Activated T-cell treated with anti-CD3 and anti-CD28 coated beads, Interleukin-2, amount 50 U/mL, for 4 hours (primary cell): ENCODE data around the gene CIAO2A. TPM values are rescaled to one million over a fixed set of nuclear protein-coding genes. Genes with fewer than 3 reads are reported as not detected.
A peak's percentile ranks its signal among the peaks of the same experiment; 100 is the strongest.
"Not testable (repeated sequence)": the region's sequence is repeated elsewhere in the genome, so short reads cannot be mapped to it uniquely, and the experiment has no call there.

ENCODE experiments used
- ATAC-seq, 2 donors: fragments of 200-7000 bp; cut with Tn5 transposase; one replicate each; pipeline ENCODE4 v1.10.0; 2021
- DNase-seq: peaks from one replicate; pipeline ENCODE4 v3.0.0-alpha.2; 2020
- H3K27me3 Mint-ChIP-seq: one replicate; pipeline ENCODE4 v1.8.0; 2021; ENCODE audit warnings: low read depth, mixed read lengths
- H3K36me3 Mint-ChIP-seq: one replicate; pipeline ENCODE4 v1.8.0; 2022; ENCODE audit warnings: mixed read lengths; ENCODE audit not compliant: insufficient read depth
- H3K4me1 Mint-ChIP-seq: one replicate; pipeline ENCODE4 v1.8.0; 2021; ENCODE audit warnings: low read depth, mixed read lengths
- H3K4me3 Mint-ChIP-seq: one replicate; pipeline ENCODE4 v1.8.0; 2021; ENCODE audit warnings: mild to moderate bottlenecking, moderate library complexity, mixed read lengths
- H3K9me3 Mint-ChIP-seq: one replicate; pipeline ENCODE4 v1.8.0; 2021; ENCODE audit warnings: mixed read lengths
- total RNA-seq, 3 donors: library from RNA; stranded (reverse); gene quantifications; one replicate each; pipeline ENCODE4 v1.2.1, GENCODE V29; 2021

CIAO2A gene
- total RNA-seq, 3 donors from 2014 or later: 37.5 to 45.4 (median 44.1) TPM

DNA sequence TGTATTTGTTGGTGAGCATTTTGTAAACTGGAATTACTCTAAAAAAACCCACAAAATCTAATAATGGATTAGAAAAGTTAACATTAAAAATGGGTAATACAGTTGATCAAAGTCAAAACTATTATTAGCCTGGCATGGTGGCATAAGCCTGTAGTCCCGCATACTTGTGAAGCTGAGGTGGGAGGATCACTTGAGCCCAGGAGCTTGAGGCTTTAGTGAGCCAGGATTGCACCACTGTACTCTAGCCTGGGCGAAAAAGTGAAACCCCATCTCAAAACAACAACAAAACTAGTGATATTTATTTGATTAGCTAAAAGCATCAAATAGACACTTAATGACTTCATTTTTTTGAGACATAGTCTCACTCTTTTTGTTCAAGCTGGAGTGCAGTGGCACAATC lies 5.7 kb upstream of the CIAO2A start:
- peaks cover 4% of the 10 kb centered on the region for H3K36me3 Mint-ChIP-seq
- DNase-seq (no peak), ATAC-seq (no peak)
- H3K27me3 Mint-ChIP-seq: no peaks in the 10 kb centered on the region
- H3K4me1 Mint-ChIP-seq: peaks cover 63% of the 10 kb centered on the region
- no peaks in the 10 kb centered on the region for H3K9me3 Mint-ChIP-seq
- H3K4me3 Mint-ChIP-seq: no peak overlapping the region

DNA sequence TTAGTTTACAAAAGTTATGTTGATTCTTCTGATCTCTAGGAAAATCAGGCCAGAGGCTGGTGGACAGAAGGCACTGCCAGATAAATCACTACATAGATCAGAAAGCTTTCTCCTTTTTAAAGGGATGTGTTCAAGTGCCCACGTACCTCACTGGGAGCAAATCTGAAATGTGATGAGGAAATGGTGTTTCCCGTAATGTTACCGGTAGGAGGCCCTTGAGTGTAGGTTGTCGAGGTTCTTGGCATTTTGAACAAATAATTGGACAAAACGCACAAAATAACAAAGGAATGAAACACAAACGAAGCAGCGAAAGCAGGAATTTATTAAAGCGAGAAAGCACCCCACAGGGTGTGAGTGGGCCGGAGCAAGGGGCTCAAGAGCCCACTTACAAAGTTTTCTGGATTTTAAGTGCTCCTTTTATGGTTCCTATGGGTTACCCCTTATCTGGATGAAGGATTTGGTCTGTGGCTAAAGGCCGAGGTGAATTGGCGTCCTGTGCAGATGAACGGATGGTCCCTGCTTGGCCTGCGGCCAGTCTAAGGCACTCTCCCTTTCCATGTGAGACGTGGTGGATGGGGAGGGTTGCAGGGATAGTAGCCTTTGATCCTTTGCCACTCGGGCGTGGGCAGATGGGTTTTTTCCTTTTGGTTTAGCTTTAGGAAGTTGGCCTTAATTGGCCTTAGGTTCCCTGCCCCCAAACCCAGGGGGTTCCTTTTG lies 3.2 kb upstream of the CIAO2A start:
- no peak for DNase-seq
- Mint-ChIP-seq H3K27me3 (no peaks in the 10 kb centered on the region), H3K4me1 (peaks cover 70% of the 10 kb centered on the region), H3K9me3 (no peaks in the 10 kb centered on the region), H3K4me3 (peak overlapping the region; percentile 96), H3K36me3 (peaks cover 1% of the 10 kb centered on the region)
- no peak for ATAC-seq

DNA sequence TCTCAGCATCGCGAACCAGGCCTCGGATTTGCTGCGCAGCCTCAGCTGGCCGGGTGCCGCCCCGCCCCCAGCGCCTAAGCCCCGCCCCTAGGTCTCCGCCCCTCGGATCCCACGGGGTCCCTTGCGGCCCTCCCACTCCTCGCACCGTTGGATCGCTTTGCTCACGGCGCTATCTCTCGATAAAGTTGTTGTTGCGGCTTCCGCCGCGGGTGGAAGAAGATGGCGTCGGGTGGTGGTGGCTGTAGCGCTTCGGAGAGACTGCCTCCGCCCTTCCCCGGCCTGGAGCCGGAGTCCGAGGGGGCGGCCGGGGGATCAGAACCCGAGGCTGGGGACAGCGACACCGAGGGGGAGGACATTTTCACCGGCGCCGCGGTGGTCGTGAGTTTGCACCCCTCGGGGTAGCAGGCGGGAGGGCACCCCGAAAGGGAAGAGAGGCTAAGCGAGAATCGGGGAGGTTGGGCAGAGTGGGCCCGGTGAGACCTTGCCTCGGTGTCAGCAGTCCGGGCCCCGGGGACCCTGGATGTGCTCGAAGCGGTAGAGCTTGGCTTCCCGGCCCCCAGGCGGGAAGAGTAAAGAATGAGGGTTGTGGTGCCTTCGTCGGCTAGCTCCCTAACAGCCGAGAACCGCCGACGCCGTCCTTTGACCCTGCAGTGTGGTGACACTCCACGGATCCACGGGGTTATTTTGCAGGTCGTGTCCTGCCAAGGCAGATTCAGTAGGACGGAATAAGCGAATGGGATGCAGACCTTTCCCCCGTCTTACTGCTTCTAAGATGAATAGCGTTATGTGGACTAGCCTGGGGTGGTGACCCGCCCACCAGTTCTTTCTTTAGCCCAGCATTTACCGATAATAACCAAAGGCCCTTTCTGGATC lies 2.4 kb upstream of the CIAO2A start, which contains the start of gene SNX1:
Gene SNX1 (plus strand): TSS at position 188 of the 873 bp plus-strand sequence. CDS start 32 bp downstream, at position 220.
- ATAC-seq: peak; percentile 69 to 78
- peaks cover 1% of the 10 kb centered on the region for H3K36me3 Mint-ChIP-seq

DNA sequence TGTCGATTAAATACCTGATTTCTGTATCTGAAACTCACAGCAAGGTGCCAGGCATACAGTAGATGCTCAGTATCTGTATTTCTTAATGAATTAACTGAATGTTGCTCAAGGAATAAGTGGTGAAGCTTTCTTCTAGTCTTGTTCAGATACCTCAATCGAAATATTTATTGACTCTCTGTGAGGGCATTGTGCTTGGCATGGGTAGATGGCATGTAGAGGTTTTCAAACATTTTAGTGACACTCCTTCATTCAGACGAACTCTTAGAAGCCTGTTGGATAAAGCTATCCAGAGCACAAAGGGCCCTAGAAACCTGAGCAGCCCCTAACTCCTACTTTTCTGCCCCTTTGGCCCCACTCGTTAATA lies 1.8 kb upstream of the CIAO2A start:
- no peak for DNase-seq
- peak overlapping the region; percentile 96 for H3K4me3 Mint-ChIP-seq
- no peaks in the 10 kb centered on the region for H3K27me3 Mint-ChIP-seq
- no peak for ATAC-seq
- H3K9me3 Mint-ChIP-seq: no peaks in the 10 kb centered on the region
- peaks cover 4% of the 10 kb centered on the region for H3K36me3 Mint-ChIP-seq
- peaks cover 68% of the 10 kb centered on the region for H3K4me1 Mint-ChIP-seq

More for the DNA sequence above, 2.4 kb upstream of the CIAO2A start, which contains the start of gene SNX1:
- Mint-ChIP-seq H3K27me3 (no peaks in the 10 kb centered on the region), H3K4me3 (peak within 1 kb of the TSS; percentile 96), H3K4me1 (peaks cover 64% of the 10 kb centered on the region), H3K9me3 (no peaks in the 10 kb centered on the region)
- DNase-seq: peak; percentile 98

DNA sequence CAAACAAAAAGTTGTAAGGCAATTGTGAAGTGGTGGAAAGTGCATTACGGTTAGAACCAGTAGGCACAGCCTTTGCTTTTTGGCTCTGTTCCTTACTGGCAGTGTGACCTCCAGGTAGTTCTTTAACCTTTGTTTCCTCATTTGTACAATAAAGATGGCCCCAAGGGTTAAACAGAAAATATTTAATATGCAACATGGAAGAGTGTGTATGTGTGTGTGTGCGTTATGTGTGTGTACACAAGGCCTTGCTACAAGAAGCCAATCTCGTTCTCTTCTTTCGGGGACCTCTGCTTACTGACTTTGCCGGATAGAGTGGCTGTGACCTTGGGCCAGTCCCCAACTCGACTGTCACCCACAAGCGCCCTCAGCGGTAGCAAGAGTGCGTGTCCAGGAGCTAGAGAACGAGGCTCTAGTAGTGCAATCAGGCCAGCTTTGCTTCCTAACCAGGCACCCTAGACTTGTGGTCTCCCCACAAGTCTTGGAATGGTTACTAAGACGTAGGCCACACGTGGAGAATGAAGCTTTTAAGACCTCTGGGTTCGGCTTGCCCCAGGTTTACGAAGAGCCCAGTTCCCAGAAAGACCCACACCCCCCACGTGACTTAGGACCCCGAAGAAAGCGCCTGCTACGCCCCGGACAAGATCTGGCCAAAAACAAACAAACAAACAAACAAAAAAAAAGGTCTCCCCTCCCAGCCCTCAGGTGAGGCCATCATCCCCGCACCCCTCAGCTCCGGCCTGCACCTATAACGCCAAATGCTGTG lies 593 bp downstream of the CIAO2A start:
- peak overlapping the region; percentile 96 for H3K4me3 Mint-ChIP-seq
- DNase-seq: peak; percentile 5
- H3K4me1 Mint-ChIP-seq: peaks cover 65% of the 10 kb centered on the region
- peaks cover 12% of the 10 kb centered on the region for H3K36me3 Mint-ChIP-seq
- H3K9me3 Mint-ChIP-seq: no peaks in the 10 kb centered on the region
- H3K27me3 Mint-ChIP-seq: no peaks in the 10 kb centered on the region
- peak in 1 of 2 donors; percentile 7 for ATAC-seq

DNA sequence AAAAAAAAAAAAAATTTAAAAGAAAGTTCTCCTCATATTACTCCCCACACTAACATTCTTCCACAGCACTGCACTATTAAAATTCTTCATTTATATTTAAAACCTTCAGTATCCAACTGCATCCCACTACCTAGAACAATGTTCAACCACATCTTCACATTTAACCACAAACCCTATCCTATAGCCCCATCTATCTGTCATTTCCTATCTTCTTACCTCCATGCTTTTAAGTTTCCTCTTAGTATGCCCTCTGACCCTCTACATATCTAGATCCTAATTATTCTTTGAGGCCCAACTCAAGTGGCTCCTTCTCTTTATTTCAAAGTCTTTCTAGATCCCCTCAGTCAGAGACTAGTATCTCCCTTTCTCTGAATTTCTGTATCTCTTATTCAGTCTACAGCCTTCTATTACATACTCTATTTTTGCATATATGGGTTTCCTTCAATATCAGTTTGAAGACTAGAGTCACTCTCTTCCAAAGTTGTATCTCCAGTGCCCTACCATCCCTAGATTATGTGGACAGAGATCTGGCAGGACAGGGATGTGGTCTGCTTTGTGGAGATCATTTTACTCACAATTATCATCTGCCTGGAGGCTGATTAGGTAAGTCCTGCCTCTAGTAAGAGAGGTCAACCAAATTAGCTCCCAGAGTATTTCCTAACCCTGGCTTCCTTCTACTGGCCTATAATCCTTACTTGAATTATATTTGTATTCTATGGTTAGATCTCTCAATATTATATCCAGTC lies 1.4 kb downstream of the CIAO2A start:
- Mint-ChIP-seq H3K36me3 (peaks cover 16% of the 10 kb centered on the region), H3K27me3 (no peaks in the 10 kb centered on the region)

DNA sequence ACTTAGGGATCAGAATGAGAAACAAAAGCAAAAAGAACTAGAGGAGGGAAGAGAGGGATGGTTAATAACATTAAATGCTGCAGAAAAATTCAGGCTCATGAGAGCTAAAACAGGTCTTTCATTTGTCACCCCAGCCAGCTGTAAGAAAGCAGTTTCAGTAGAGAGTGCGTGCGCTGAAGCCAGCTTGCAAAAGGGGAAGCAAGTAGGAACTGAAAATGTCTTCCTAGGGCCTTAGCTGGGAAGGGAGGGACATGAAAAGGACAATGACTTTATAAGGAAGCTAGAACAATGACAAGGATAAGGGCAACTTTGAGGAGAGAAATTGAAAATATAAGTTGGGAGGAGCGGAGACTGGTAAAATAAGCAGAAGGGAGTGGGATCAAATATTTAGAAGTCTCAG lies 3.1 kb downstream of the CIAO2A start:
- Mint-ChIP-seq H3K9me3 (no peaks in the 10 kb centered on the region), H3K4me1 (peaks cover 46% of the 10 kb centered on the region), H3K36me3 (peaks cover 18% of the 10 kb centered on the region), H3K27me3 (no peaks in the 10 kb centered on the region), H3K4me3 (no peak overlapping the region)
- ATAC-seq: no peak
- DNase-seq: no peak

More for the DNA sequence above, 1.4 kb downstream of the CIAO2A start:
- H3K4me1 Mint-ChIP-seq: peaks cover 57% of the 10 kb centered on the region
- H3K4me3 Mint-ChIP-seq: peak overlapping the region; percentile 96
- DNase-seq: no peak
- ATAC-seq: no peak
- H3K9me3 Mint-ChIP-seq: no peaks in the 10 kb centered on the region

DNA sequence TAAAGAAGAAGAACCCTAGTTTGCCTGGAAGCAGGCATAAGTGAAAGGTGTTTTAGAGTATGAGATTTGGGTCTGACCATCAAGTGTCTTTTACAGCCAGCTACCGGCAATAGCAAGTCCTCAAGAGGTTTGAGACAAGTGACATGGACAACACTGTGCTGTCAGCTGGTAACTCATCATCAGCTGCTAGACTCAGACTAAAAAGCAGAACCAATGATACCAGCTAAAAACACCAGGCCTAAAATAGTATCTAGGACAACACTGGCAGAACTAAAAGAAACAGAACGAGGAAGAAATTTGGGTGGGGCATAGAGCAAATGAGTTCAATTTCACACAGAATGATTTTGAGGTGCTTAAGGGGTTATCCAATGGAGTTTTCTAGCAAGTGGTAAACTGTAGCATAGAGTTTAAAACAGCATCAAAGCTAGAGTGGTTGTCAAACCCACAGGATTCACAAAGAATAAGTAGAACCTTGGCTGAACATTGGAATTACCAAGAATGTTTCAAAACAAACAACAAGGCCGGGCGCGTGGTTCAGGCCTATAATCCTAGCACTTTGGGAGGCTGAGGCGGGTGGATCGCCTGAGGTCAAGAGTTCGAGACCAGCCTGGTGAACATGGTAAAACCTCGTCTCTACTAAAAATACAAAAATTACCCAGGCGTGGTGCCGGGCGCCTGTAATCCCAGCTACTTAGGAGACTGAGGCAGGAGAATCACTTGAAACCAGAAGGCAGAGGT lies 3.9 kb downstream of the CIAO2A start:
- ATAC-seq (no peak), DNase-seq (no peak)
- no peaks in the 10 kb centered on the region for H3K27me3 Mint-ChIP-seq
- H3K9me3 Mint-ChIP-seq: no peaks in the 10 kb centered on the region
- H3K36me3 Mint-ChIP-seq: peaks cover 18% of the 10 kb centered on the region
- peaks cover 38% of the 10 kb centered on the region for H3K4me1 Mint-ChIP-seq
- H3K4me3 Mint-ChIP-seq: no peak overlapping the region

DNA sequence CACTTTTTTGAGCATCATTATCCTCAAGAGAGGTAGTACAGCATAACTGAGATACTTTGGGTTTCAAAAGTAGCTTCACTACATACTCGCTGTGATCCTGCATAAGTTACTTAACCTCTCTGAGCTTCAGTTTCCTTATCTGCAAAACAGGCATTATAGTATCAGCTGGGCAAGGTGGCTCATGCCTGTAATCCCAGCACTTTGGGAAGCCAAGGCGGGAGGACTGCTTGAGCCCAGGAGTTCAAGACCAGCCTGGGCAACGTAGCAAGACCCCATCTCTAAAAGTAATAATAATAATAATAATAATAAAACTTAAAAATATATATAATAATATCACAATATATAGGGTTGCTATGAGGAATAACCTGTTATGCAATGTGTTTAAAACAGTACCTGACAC lies 10.9 kb downstream of the CIAO2A start:
- H3K27me3 Mint-ChIP-seq: no peaks in the 10 kb centered on the region
- H3K4me1 Mint-ChIP-seq: no peaks in the 10 kb centered on the region
- H3K36me3 Mint-ChIP-seq: peaks cover 10% of the 10 kb centered on the region
- ATAC-seq (no peak), DNase-seq (no peak)
- no peak overlapping the region for H3K4me3 Mint-ChIP-seq
- H3K9me3 Mint-ChIP-seq: no peaks in the 10 kb centered on the region

DNA sequence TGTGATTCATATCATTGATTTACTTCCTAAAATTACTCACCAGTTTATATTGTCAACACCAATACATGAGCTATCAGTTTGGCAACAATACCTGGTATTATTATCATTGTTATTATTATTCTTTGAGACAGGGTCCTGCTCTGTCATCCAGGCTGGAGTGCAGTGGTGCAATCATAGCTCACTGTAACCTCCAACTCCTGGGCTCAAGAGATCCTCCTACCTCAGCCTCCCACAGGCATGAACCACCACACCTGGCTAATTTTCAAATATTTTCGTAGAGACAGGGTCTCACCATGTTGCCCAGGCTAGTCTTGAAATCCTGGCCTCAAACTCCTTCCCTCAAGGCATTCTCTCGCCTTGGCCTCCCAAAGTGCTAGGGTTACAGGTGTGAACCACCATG lies 20.1 kb downstream of the CIAO2A start:
- not testable (repeated sequence) for H3K4me3 Mint-ChIP-seq, H3K9me3 Mint-ChIP-seq, DNase-seq, H3K27me3 Mint-ChIP-seq, ATAC-seq, H3K4me1 Mint-ChIP-seq
- peaks cover 20% of the 10 kb centered on the region for H3K36me3 Mint-ChIP-seq

DNA sequence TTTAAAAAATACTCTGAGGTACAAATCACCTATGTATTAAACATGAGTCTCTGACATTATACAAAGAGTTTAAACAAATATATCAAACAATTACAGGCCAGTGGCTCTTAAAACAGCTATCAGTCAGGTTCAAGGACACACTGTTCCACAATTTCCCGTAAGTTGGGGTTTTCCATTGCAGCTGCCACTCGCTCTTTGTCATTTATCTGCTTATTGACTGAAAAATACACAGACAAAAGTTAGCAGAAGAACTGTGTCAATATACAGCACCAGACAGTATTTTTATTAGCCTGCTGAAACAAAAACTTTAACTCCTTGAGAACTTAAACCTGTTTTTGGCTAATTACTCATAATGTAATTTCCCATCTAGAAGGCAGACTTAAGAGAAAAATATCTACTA lies 20.8 kb downstream of the CIAO2A start:
- peaks cover 20% of the 10 kb centered on the region for H3K36me3 Mint-ChIP-seq
- H3K4me1 Mint-ChIP-seq: peaks cover 5% of the 10 kb centered on the region
- H3K9me3 Mint-ChIP-seq: no peaks in the 10 kb centered on the region
- ATAC-seq (no peak), DNase-seq (no peak)
- no peak overlapping the region for H3K4me3 Mint-ChIP-seq
- no peaks in the 10 kb centered on the region for H3K27me3 Mint-ChIP-seq

DNA sequence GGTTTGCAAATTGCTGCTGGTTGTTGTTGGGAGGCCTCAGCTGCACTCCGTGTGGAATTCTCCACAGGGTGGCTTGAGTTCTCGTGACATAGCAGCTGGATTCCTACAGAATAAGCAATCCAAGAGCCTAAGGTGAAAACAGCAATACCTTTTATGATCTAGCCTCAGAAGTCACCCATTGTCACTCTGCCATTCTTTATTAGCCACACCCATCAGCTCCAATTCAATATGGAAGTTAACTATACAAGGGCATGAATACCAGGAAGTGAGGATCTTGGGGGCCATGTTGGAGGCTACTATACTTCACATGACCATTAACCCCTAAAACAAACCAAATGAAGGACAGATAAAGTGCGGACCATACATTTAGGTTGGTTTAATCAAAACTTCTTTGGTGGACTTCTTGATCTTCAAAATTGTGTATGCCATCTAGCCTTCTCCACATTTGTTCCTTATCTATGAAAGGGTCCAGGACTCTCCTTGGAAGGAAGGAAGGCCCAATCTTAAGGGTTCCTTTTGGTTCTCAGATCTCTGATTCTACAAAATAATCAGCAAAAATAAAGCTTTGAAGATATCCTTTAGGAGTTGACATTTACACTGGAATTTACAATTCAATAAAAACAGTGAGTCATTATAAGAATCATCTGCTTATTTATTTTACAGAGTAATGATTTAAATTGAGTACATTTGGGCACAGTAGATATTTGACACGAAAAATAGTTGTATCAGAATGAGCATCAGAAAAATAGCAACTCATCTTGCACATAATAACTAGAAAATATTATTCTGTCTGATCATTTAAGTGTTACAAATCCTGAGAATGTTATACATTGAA lies 21.5 kb downstream of the CIAO2A start:
- no peaks in the 10 kb centered on the region for H3K27me3 Mint-ChIP-seq
- peaks cover 9% of the 10 kb centered on the region for H3K4me1 Mint-ChIP-seq
- H3K36me3 Mint-ChIP-seq: peaks cover 14% of the 10 kb centered on the region
- H3K4me3 Mint-ChIP-seq: no peak overlapping the region
- DNase-seq: no peak
- no peaks in the 10 kb centered on the region for H3K9me3 Mint-ChIP-seq
- ATAC-seq: no peak
